MM.1S (cell line): ENCODE measurements around the gene DAAM1.

ENCODE experiments used
- DNase-seq: peaks from one replicate; pipeline ENCODE4 v3.0.0-alpha.2; 2015
- H2AFZ ChIP-seq: fragments of 300-600 bp; sonication (generic); 2 replicates; pipeline ENCODE4 v1.6.0; 2016; ENCODE audit warnings: antibody characterized with exemption, low read length
- H3F3A ChIP-seq: fragments of 300-600 bp; sonication (generic); 2 replicates; pipeline ENCODE4 v1.6.1; 2016; ENCODE audit warnings: mild to moderate bottlenecking, antibody characterized with exemption, low read length, moderate library complexity, mixed read lengths; ENCODE audit not compliant: insufficient read depth
- H3K27ac ChIP-seq: fragments of 300-600 bp; sonication (generic); 2 replicates; pipeline ENCODE4 v1.5.1; 2016; ENCODE audit warnings: mild to moderate bottlenecking, low read length
- H3K27me3 ChIP-seq: fragments of 300-600 bp; sonication (generic); replicated peaks from 2 replicates; pipeline ENCODE4 v1.6.0; 2016; ENCODE audit warnings: low read length; ENCODE audit not compliant: insufficient read depth
- H3K36me3 ChIP-seq: fragments of 300-600 bp; sonication (generic); replicated peaks from 2 replicates; pipeline ENCODE4 v1.6.1; 2016; ENCODE audit warnings: mild to moderate bottlenecking, low read length, mixed read lengths; ENCODE audit not compliant: insufficient read depth
- H3K4me1 ChIP-seq: fragments of 300-600 bp; sonication (generic); 2 replicates; pipeline ENCODE4 v1.6.1; 2016; ENCODE audit warnings: low read length, mixed read lengths
- H3K4me2 ChIP-seq: fragments of 300-600 bp; sonication (generic); 2 replicates; pipeline ENCODE4 v1.6.0; 2016; ENCODE audit warnings: low read depth, low read length
- H3K4me3 ChIP-seq: fragments of 300-600 bp; sonication (generic); 2 replicates; pipeline ENCODE4 v1.5.1; 2016; ENCODE audit warnings: low read length, mixed read lengths
- H3K79me2 ChIP-seq: fragments of 300-600 bp; sonication (generic); 2 replicates; pipeline ENCODE4 v1.6.1; 2016; ENCODE audit warnings: mixed run types, low read length, mixed read lengths
- H3K9ac ChIP-seq: fragments of 300-600 bp; sonication (generic); 2 replicates; pipeline ENCODE4 v1.6.1; 2016; ENCODE audit warnings: low read length, mixed read lengths
- H3K9me2 ChIP-seq: fragments of 300-600 bp; sonication (generic); replicated peaks from 2 replicates; pipeline ENCODE4 v1.6.1; 2016; ENCODE audit warnings: mild to moderate bottlenecking, low read length, mixed read lengths; ENCODE audit not compliant: insufficient read depth
- H3K9me3 ChIP-seq: fragments of 300-600 bp; sonication (generic); replicated peaks from 2 replicates; pipeline ENCODE4 v1.6.1; 2016; ENCODE audit warnings: mild to moderate bottlenecking, low read length, mixed read lengths; ENCODE audit not compliant: insufficient read depth
- H4K20me1 ChIP-seq: fragments of 300-600 bp; sonication (generic); 2 replicates; pipeline ENCODE4 v1.6.1; 2016; ENCODE audit warnings: mild to moderate bottlenecking, low read length, moderate library complexity, mixed read lengths; ENCODE audit not compliant: insufficient read depth
- CTCF ChIP-seq: fragments of 300-600 bp; sonication (generic); IDR thresholded peaks from 2 replicates; pipeline ENCODE4 v1.5.1; 2016; ENCODE audit warnings: antibody characterized with exemption, low read length, mixed read lengths
- EZH2 ChIP-seq: fragments of 300-600 bp; sonication (generic); optimal IDR thresholded peaks from 2 replicates; pipeline ENCODE3; 2017; ENCODE audit warnings: low read depth, mild to moderate bottlenecking, antibody characterized with exemption, low read length, mixed read lengths
- EZH2phosphoT487 ChIP-seq: fragments of 300-600 bp; sonication (generic); IDR thresholded peaks from 2 replicates; pipeline ENCODE4 v1.6.1; 2018; ENCODE audit warnings: antibody characterized with exemption, low read length

Gene DAAM1

GRCh38 chr14:59294662-59294992, 106.2 kb downstream of the DAAM1 start:
- no peak for TF ChIP-seq EZH2
- TF ChIP-seq CTCF: no peak
- no peak for TF ChIP-seq EZH2phosphoT487
- Histone ChIP-seq H3K4me1 (peaks cover 15% of the 10 kb centered on the region), H3K4me2 (no peak overlapping the region), H3K79me2 (no peaks in the 10 kb centered on the region), H3K36me3 (no peaks in the 10 kb centered on the region), H3K4me3 (no peak overlapping the region), H2AFZ (no peak overlapping the region), H3K27me3 (no peaks in the 10 kb centered on the region), H3F3A (no peaks in the 10 kb centered on the region), H3K9ac (no peak overlapping the region), H4K20me1 (no peaks in the 10 kb centered on the region), H3K9me3 (no peaks in the 10 kb centered on the region), H3K9me2 (no peaks in the 10 kb centered on the region), H3K27ac (no peak overlapping the region)
- no peak for DNase-seq

GRCh38 chr14:59295951-59296350, 107.5 kb downstream of the DAAM1 start:
- Histone ChIP-seq H3K4me2 (no peak overlapping the region), H4K20me1 (no peaks in the 10 kb centered on the region), H3K79me2 (no peaks in the 10 kb centered on the region), H3K9me2 (no peaks in the 10 kb centered on the region), H3K27me3 (no peaks in the 10 kb centered on the region), H3K27ac (no peak overlapping the region), H3K9ac (no peak overlapping the region), H3K4me3 (no peak overlapping the region), H3K36me3 (no peaks in the 10 kb centered on the region), H2AFZ (no peak overlapping the region), H3K4me1 (peaks cover 25% of the 10 kb centered on the region), H3F3A (peaks cover 2% of the 10 kb centered on the region; the same call in 1 of the 2 replicates), H3K9me3 (no peaks in the 10 kb centered on the region)
- no peak for DNase-seq
- TF ChIP-seq CTCF (no peak), EZH2 (no peak), EZH2phosphoT487 (no peak)

GRCh38 chr14:59296508-59296907, 108.0 kb downstream of the DAAM1 start:
- no peaks in the 10 kb centered on the region for H3K27me3 ChIP-seq
- TF ChIP-seq EZH2phosphoT487: no peak
- TF ChIP-seq CTCF: no peak
- TF ChIP-seq EZH2: no peak
- no peak overlapping the region for H3K4me3 ChIP-seq
- DNase-seq: no peak
- H3K4me2 ChIP-seq: no peak overlapping the region
- H3K9me3 ChIP-seq: no peaks in the 10 kb centered on the region
- peaks cover 5% of the 10 kb centered on the region; the same call in 1 of the 2 replicates for H3F3A ChIP-seq
- no peaks in the 10 kb centered on the region for H3K36me3 ChIP-seq
- no peaks in the 10 kb centered on the region for H4K20me1 ChIP-seq
- H3K79me2 ChIP-seq: no peaks in the 10 kb centered on the region
- no peak overlapping the region for H2AFZ ChIP-seq
- H3K27ac ChIP-seq: no peak overlapping the region
- peaks cover 28% of the 10 kb centered on the region for H3K4me1 ChIP-seq
- no peaks in the 10 kb centered on the region for H3K9me2 ChIP-seq
- no peak overlapping the region for H3K9ac ChIP-seq
